ENCODE data around the gene MARVELD1.

The MARVELD1 gene

DNA sequence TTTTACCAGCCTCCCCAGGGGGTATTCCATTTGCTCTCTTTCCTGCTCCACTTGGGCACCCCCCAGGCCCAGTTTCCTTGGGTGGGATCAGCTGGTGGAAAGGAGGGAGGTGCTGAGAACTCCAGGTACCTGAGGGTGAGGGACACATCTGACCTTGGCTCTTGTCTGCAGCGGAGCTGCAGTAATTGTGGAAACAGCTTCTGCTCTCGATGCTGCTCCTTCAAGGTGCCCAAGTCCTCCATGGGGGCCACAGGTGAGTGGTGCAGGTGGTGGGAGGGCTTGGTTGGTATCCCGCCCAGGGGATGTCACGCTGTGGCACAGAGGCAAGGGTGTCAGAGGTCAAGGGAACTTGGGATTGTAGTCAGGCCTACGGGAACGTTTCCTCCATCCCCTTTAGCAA, 43.9 kb downstream of the MARVELD1 start:
- no peak for DNase-seq (ENCODE audit: low read depth)
- H3K4me3 ChIP-seq (replicated peaks; ENCODE audit: low read depth, low read length): no peak overlapping the region
- TF ChIP-seq, protein P1, sequence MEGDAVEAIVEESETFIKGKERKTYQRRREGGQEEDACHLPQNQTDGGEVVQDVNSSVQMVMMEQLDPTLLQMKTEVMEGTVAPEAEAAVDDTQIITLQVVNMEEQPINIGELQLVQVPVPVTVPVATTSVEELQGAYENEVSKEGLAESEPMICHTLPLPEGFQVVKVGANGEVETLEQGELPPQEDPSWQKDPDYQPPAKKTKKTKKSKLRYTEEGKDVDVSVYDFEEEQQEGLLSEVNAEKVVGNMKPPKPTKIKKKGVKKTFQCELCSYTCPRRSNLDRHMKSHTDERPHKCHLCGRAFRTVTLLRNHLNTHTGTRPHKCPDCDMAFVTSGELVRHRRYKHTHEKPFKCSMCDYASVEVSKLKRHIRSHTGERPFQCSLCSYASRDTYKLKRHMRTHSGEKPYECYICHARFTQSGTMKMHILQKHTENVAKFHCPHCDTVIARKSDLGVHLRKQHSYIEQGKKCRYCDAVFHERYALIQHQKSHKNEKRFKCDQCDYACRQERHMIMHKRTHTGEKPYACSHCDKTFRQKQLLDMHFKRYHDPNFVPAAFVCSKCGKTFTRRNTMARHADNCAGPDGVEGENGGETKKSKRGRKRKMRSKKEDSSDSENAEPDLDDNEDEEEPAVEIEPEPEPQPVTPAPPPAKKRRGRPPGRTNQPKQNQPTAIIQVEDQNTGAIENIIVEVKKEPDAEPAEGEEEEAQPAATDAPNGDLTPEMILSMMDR (IDR thresholded peaks at IDR 0.05; ENCODE audit: low read length, missing control alignments): no peak

DNA sequence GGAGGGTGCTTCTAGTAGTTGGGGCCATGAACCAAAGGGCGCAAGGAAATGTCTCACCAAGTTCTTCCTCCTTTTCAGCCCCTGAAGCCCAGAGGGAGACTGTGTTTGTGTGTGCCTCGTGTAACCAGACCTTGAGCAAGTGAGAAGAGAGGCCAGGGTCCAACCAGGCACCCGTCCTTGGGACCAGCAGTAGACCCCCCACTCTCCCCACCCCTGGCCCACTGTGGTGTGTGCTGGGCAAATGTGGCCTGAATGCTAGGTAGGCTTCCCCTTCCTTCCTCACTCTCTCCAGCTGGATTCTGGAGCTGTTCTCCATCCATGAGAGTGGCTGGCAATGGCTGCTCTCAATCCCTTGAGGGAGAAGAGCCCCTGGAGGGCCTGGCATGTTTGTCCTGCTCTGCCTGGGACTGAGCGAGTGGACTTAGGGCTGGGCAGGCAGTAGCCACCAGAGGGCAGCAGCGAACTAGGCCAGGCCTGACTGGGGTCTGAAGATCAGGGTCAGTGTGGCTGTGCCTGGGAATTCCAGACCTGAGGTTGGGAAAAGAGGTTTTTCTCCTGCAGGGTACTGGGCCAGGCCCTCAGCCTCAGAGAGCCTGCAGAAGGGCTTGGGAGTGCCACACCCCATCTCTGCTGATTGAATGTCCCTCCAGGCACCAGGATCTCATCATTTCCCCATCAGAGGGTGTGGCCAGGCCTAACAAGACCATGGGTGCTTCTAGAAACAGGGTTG, 45.8 kb downstream of the MARVELD1 start:
- no peak overlapping the region for H3K4me3 ChIP-seq (replicated peaks; ENCODE audit: low read depth, low read length)
- TF ChIP-seq, protein P1 (IDR thresholded peaks at IDR 0.05; ENCODE audit: low read length, missing control alignments): peak; percentile 97
- DNase-seq (ENCODE audit: low read depth): peak; percentile 74

DNA sequence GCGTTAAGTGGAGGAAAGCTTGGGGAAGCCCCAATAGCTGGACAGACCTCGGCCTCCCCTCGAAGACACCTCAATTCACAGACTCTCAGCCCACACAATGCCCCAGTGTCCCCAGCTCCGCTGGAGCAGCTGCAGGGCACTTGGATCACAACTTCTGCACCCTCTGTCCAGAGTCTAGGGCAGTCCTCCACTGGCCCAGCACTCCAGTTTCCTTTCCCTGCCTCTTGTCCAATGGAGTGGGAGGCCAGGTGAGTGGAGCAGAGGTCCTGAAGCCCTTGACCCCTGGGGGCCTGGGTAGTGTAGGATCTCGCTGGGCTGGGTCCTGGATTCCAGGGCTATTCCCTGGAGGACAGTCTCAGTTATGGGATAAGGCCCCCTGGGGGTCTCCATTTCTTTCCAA, 46.4 kb downstream of the MARVELD1 start:
- TF ChIP-seq, protein P1 (IDR thresholded peaks at IDR 0.05; ENCODE audit: low read length, missing control alignments): no peak
- no peak for DNase-seq (ENCODE audit: low read depth)

DNA sequence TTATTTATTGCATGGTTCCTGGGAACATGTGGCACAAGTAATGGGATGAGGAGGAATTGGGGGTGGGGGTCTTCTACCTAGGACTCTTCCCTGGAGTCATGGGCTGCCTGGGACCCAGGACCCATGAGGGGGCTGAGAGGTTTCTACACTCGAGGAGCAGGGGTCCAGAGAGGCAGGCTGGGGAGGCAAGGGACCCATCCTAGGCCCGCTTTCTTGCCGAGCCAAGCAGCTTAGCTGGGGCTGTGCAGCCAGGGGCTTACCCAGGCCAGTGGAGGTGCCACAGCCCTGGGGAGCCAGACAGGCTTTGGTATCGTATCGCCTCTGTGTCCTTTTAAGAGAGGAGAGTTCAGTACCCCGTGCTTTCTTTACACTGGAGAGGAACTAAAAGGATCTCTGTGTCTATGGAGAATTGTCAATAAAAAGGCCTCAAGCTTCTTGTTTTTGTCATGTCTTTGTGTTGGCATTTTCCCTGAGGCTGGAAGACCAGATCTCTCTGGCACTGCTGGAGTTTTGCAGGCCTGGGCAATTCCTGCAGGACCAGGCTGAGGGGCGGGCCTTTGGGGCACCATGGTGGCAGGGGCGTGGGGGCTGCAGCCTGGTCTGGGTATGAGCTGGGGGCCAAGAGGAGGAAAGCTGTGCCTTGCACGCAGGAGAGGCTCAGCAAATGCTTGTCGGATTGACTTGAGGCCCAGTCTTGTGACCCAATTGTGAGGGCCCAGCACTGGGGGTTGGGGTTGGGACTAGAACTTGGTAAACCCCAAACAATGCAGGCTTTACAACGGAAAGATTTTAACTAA, 47.1 kb downstream of the MARVELD1 start:
- no peak for DNase-seq (ENCODE audit: low read depth)
- H3K4me3 ChIP-seq (replicated peaks; ENCODE audit: low read depth, low read length): no peak overlapping the region
- TF ChIP-seq, protein P1 (IDR thresholded peaks at IDR 0.05; ENCODE audit: low read length, missing control alignments): no peak

More for the DNA sequence above, 46.4 kb downstream of the MARVELD1 start:
- no peak overlapping the region for H3K4me3 ChIP-seq (replicated peaks; ENCODE audit: low read depth, low read length)

DNA sequence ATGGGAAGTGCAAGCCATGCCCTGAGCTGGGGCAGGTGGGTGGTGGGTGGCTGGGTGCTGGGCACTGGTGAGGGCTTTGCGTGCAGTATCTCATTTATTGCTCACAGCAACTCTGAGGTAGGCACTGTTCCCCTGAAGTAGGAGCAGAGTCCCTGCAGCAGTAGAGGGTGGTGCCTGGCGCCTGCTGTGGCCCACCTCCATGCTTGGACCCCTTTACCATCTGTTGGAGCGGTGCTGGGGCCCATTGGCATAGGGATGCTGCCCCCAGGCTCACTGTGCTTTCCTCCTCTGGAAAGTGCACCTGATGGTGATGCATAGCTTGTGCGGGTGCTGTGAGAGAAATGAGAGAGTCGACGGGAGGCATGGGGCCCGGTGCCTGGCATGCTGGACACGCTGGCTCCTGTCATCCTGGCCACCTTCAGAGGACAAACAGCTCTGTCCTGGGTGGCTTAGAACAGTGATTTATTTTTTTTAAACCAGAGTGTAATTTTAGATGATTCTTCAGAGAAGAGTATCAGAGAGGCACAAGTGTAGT, 47.9 kb downstream of the MARVELD1 start:
- no peak overlapping the region for H3K4me3 ChIP-seq (replicated peaks; ENCODE audit: low read depth, low read length)
- TF ChIP-seq, protein P1 (IDR thresholded peaks at IDR 0.05; ENCODE audit: low read length, missing control alignments): no peak
- no peak for DNase-seq (ENCODE audit: low read depth)

DNA sequence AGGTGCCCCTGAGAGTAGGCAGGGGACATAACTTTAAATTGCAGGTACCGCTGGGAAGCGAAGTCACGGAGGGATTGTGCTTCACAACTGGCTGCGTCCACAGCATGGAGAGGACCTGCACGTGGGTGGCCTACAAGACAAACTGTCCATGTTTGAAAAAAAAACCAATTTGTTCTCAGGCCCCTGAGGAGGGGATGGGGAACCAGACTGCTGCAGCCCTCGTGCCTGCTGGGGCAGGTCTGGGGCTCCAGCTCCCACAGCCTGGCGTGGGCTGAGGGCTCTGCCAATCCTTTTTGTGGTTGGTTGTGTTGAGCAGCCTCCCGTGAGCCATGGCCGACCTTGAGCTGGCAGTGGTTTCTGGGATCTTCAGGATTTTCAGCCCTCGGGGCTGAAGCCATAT, 48.5 kb downstream of the MARVELD1 start:
- no peak overlapping the region for H3K4me3 ChIP-seq (replicated peaks; ENCODE audit: low read depth, low read length)
- TF ChIP-seq, protein P1 (IDR thresholded peaks at IDR 0.05; ENCODE audit: low read length, missing control alignments): no peak
- no peak for DNase-seq (ENCODE audit: low read depth)
